HepG2 (cell line): ENCODE measurements around the gene FGD6.

Experiments used
- AHDC1 ChIP-seq: sonication (generic); formaldehyde crosslinking; IDR thresholded peaks from 2 replicates; pipeline ENCODE4 v1.5.1; 2020; ENCODE audit warnings: mild to moderate bottlenecking, missing genetic modification reagents, borderline replicate concordance
- ATF3 ChIP-seq: sonication (generic); formaldehyde crosslinking; IDR thresholded peaks from 2 replicates; pipeline ENCODE4 v1.4.0; 2020; ENCODE audit warnings: missing genetic modification reagents
- CTCF ChIP-seq: sonication (generic); formaldehyde crosslinking; IDR thresholded peaks from 2 replicates; pipeline ENCODE4 v1.5.0; 2020; ENCODE audit warnings: mild to moderate bottlenecking, missing genetic modification reagents, moderate library complexity
- MEIS1 ChIP-seq: sonication (generic); formaldehyde crosslinking; IDR thresholded peaks from 2 replicates; pipeline ENCODE4 v1.9.0; 2021; ENCODE audit warnings: mild to moderate bottlenecking, missing genetic modification reagents, moderate library complexity, borderline replicate concordance
- POGZ ChIP-seq: sonication (generic); formaldehyde crosslinking; IDR thresholded peaks from 2 replicates; pipeline ENCODE4 v1.4.0; 2020; ENCODE audit warnings: mild to moderate bottlenecking, missing genetic modification reagents
- TEAD3 ChIP-seq: optimal IDR thresholded peaks from 2 replicates; pipeline ENCODE3; 2016; ENCODE audit warnings: borderline replicate concordance
- TEF ChIP-seq: sonication (generic); formaldehyde crosslinking; IDR thresholded peaks from 2 replicates; pipeline ENCODE4 v1.5.0; 2020; ENCODE audit warnings: missing genetic modification reagents
- ZNF24 ChIP-seq: fragments of 450-650 bp; IDR thresholded peaks from 2 replicates; pipeline ENCODE4 v1.6.1; 2017; ENCODE audit warnings: antibody characterized with exemption, mild to moderate bottlenecking
- ZNF512 ChIP-seq: sonication (generic); formaldehyde crosslinking; IDR thresholded peaks from 2 replicates; pipeline ENCODE4 v1.4.0; 2020; ENCODE audit warnings: mild to moderate bottlenecking, missing genetic modification reagents
- ZNF747 ChIP-seq: sonication (generic); formaldehyde crosslinking; IDR thresholded peaks from 2 replicates; pipeline ENCODE4 v1.8.1; 2023; ENCODE audit warnings: missing genetic modification reagents, mild to moderate bottlenecking, borderline replicate concordance

DNA sequence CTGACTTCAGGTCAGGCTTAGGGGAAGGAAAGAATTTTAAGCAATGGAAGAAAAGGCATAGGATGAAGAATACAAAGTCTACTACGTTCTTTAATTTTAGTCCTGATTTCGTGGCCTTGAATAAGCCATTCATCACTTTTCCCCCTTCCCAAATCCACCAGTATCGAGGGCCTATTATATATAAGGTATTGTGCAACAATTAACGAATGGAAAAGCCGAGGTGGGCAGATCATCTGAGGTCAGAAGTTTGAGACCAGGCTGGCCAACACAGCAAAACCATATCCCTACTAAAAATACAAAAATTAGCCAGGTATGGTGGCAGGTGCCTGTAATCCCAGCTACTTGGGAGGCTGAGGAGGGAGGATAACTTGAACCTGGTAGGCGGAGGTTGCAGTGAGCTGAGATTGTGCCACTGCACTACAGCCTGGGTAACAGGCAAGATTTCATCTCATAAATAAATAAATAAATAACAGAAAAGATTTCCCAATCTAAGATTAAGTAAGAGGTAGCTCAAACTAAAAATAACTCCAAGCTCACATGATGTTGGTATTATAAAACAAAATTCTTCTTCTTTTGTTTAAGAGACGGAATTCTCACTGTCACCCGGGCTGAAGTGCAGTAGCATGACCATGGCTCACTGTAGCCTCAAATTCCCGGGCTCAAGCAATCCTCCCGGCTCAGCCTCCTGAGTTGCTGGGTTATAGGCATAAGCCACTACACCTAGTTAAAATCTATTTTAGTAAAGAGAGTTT lies 85.5 kb downstream of the FGD6 start:
- TF ChIP-seq CTCF (CRISPR knock-in tag) (no peak), ZNF747 (CRISPR knock-in tag) (no peak), POGZ (no peak), ZNF24 (no peak), MEIS1 (no peak), ATF3 (no peak), ZNF512 (CRISPR knock-in tag) (no peak), TEF (no peak), AHDC1 (CRISPR knock-in tag) (no peak), TEAD3 (no peak)
